ENCODE measurements around the gene ARID5B.
A peak's percentile ranks its signal among the peaks of the same experiment; 100 is the strongest.

Gene ARID5B

GRCh38 chr10:62007145-62007544 is 105.6 kb downstream of the ARID5B start:
- Histone ChIP-seq H2AFZ (ENCODE audit: insufficient read depth, low read length, poor library complexity) (no peak overlapping the region), H4K91ac (ENCODE audit: low read depth, low read length) (no peak overlapping the region), H3K18ac (ENCODE audit: low read length) (no peak overlapping the region), H3K23ac (ENCODE audit: low read length) (no peak overlapping the region), H3K36me3 (ENCODE audit: control insufficient read depth in 1 of 2, insufficient read depth in 2 of 2, low read length in 2 of 2) (no peaks in the 10 kb centered on the region), H2BK12ac (ENCODE audit: low read length) (no peak overlapping the region), H2BK5ac (ENCODE audit: low read depth, low read length, poor library complexity) (no peak overlapping the region), H3K27me3 (ENCODE audit: insufficient read depth, low read length) (no peaks in the 10 kb centered on the region), H3K79me2 (ENCODE audit: control insufficient read depth, insufficient read depth, low read length, poor library complexity) (no peaks in the 10 kb centered on the region), H4K8ac (ENCODE audit: low read depth, low read length) (no peak overlapping the region), H4K12ac (ENCODE audit: low read depth, low read length) (no peak overlapping the region), H2AK5ac (ENCODE audit: low read length) (no peak overlapping the region), H3K9ac (ENCODE audit: low read length) (no peak overlapping the region), H3K9me3 (ENCODE audit: insufficient read depth, low read depth, low read length) (no peaks in the 10 kb centered on the region), H2BK120ac (ENCODE audit: insufficient read depth, low read length, poor library complexity) (no peak overlapping the region), H3K27ac (ENCODE audit: low read depth, low read length) (no peak overlapping the region), H3K79me1 (ENCODE audit: low read length) (peaks cover 2% of the 10 kb centered on the region), H3K14ac (ENCODE audit: low read length) (no peak overlapping the region), H3K4me3 (ENCODE audit: low read depth, low read length) (no peak overlapping the region), H3K4me2 (ENCODE audit: low read length) (no peak overlapping the region), H3K4me1 (ENCODE audit: control insufficient read depth in 1 of 2, insufficient read depth in 2 of 2, low read length in 2 of 2) (peaks cover 3 to 6% of the 10 kb centered on the region in 2 experiments), H3K4ac (ENCODE audit: low read depth, low read length) (no peak overlapping the region)
- DNase-seq, result no peak
- WGBS (ENCODE audit: extremely low coverage, insufficient coverage, insufficient read length), result no CpG with 5 or more reads among the region's 2 CpGs

- Histone ChIP-seq H2AK5ac (ENCODE audit: low read length) (no peak overlapping the region), H2BK12ac (ENCODE audit: low read length) (no peak overlapping the region), H3K4me3 (ENCODE audit: low read depth, low read length) (no peak overlapping the region), H3K18ac (ENCODE audit: low read length) (no peak overlapping the region), H3K27ac (ENCODE audit: low read depth, low read length) (peak overlapping the region; percentile 18), H3K79me2 (ENCODE audit: control insufficient read depth, insufficient read depth, low read length, poor library complexity) (no peaks in the 10 kb centered on the region), H3K79me1 (ENCODE audit: low read length) (peaks cover 2% of the 10 kb centered on the region), H3K14ac (ENCODE audit: low read length) (no peak overlapping the region), H3K23ac (ENCODE audit: low read length) (no peak overlapping the region), H3K4me1 (ENCODE audit: control insufficient read depth in 1 of 2, insufficient read depth in 2 of 2, low read length in 2 of 2) (peaks cover 6% of the 10 kb centered on the region in 2 experiments), H3K9me3 (ENCODE audit: insufficient read depth, low read depth, low read length) (no peaks in the 10 kb centered on the region), H4K91ac (ENCODE audit: low read depth, low read length) (no peak overlapping the region), H3K36me3 (ENCODE audit: control insufficient read depth in 1 of 2, insufficient read depth in 2 of 2, low read length in 2 of 2) (no peaks in the 10 kb centered on the region), H2AFZ (ENCODE audit: insufficient read depth, low read length, poor library complexity) (no peak overlapping the region), H3K27me3 (ENCODE audit: insufficient read depth, low read length) (no peaks in the 10 kb centered on the region), H4K12ac (ENCODE audit: low read depth, low read length) (no peak overlapping the region), H3K4me2 (ENCODE audit: low read length) (no peak overlapping the region), H3K4ac (ENCODE audit: low read depth, low read length) (no peak overlapping the region), H2BK5ac (ENCODE audit: low read depth, low read length, poor library complexity) (no peak overlapping the region), H3K9ac (ENCODE audit: low read length) (no peak overlapping the region), H4K8ac (ENCODE audit: low read depth, low read length) (no peak overlapping the region), H2BK120ac (ENCODE audit: insufficient read depth, low read length, poor library complexity) (no peak overlapping the region)
- no peak for DNase-seq
- WGBS (ENCODE audit: extremely low coverage, insufficient coverage, insufficient read length), result 100% methylated on average over 1 of the region's 6 CpGs
Observed at GRCh38 chr10:62008196-62008595, 106.7 kb downstream of the ARID5B start.

GRCh38 chr10:62008946-62009345 is 107.4 kb downstream of the ARID5B start:
- Histone ChIP-seq H2AFZ (ENCODE audit: insufficient read depth, low read length, poor library complexity) (no peak overlapping the region), H3K79me2 (ENCODE audit: control insufficient read depth, insufficient read depth, low read length, poor library complexity) (no peaks in the 10 kb centered on the region), H4K12ac (ENCODE audit: low read depth, low read length) (no peak overlapping the region), H3K4ac (ENCODE audit: low read depth, low read length) (no peak overlapping the region), H3K9me3 (ENCODE audit: insufficient read depth, low read depth, low read length) (no peaks in the 10 kb centered on the region), H4K8ac (ENCODE audit: low read depth, low read length) (no peak overlapping the region), H4K91ac (ENCODE audit: low read depth, low read length) (no peak overlapping the region), H3K27me3 (ENCODE audit: insufficient read depth, low read length) (no peaks in the 10 kb centered on the region), H3K23ac (ENCODE audit: low read length) (no peak overlapping the region), H3K9ac (ENCODE audit: low read length) (no peak overlapping the region), H2AK5ac (ENCODE audit: low read length) (no peak overlapping the region), H3K4me3 (ENCODE audit: low read depth, low read length) (no peak overlapping the region), H3K79me1 (ENCODE audit: low read length) (peaks cover 2% of the 10 kb centered on the region), H3K4me2 (ENCODE audit: low read length) (no peak overlapping the region), H2BK120ac (ENCODE audit: insufficient read depth, low read length, poor library complexity) (no peak overlapping the region), H3K36me3 (ENCODE audit: control insufficient read depth in 1 of 2, insufficient read depth in 2 of 2, low read length in 2 of 2) (no peaks in the 10 kb centered on the region), H2BK12ac (ENCODE audit: low read length) (no peak overlapping the region), H2BK5ac (ENCODE audit: low read depth, low read length, poor library complexity) (no peak overlapping the region), H3K18ac (ENCODE audit: low read length) (no peak overlapping the region), H3K27ac (ENCODE audit: low read depth, low read length) (no peak overlapping the region), H3K14ac (ENCODE audit: low read length) (no peak overlapping the region), H3K4me1 (ENCODE audit: control insufficient read depth in 1 of 2, insufficient read depth in 2 of 2, low read length in 2 of 2) (peaks cover 6% of the 10 kb centered on the region in 2 experiments)
- WGBS (ENCODE audit: extremely low coverage, insufficient coverage, insufficient read length), result no CpG with 5 or more reads among the region's 2 CpGs
- DNase-seq, result no peak

- H2BK12ac ChIP-seq (ENCODE audit: low read length), result no peak overlapping the region
- H4K8ac ChIP-seq (ENCODE audit: low read depth, low read length), result no peak overlapping the region
- no CpG with 5 or more reads among the region's 5 CpGs for WGBS (ENCODE audit: extremely low coverage, insufficient coverage, insufficient read length)
- no peak overlapping the region for H2AFZ ChIP-seq (ENCODE audit: insufficient read depth, low read length, poor library complexity)
- H2BK120ac ChIP-seq (ENCODE audit: insufficient read depth, low read length, poor library complexity), result no peak overlapping the region
- no peak overlapping the region for H3K4me3 ChIP-seq (ENCODE audit: low read depth, low read length)
- H2AK5ac ChIP-seq (ENCODE audit: low read length), result no peak overlapping the region
- no peaks in the 10 kb centered on the region for H3K36me3 ChIP-seq (ENCODE audit: control insufficient read depth in 1 of 2, insufficient read depth in 2 of 2, low read length in 2 of 2)
- H3K27ac ChIP-seq (ENCODE audit: low read depth, low read length), result no peak overlapping the region
- no peak overlapping the region for H4K12ac ChIP-seq (ENCODE audit: low read depth, low read length)
- no peaks in the 10 kb centered on the region for H3K9me3 ChIP-seq (ENCODE audit: insufficient read depth, low read depth, low read length)
- no peak overlapping the region for H3K18ac ChIP-seq (ENCODE audit: low read length)
- H3K23ac ChIP-seq (ENCODE audit: low read length), result no peak overlapping the region
- H3K4me2 ChIP-seq (ENCODE audit: low read length), result no peak overlapping the region
- H4K91ac ChIP-seq (ENCODE audit: low read depth, low read length), result no peak overlapping the region
- DNase-seq, result no peak
- H3K4ac ChIP-seq (ENCODE audit: low read depth, low read length), result no peak overlapping the region
- H3K4me1 ChIP-seq (ENCODE audit: control insufficient read depth in 1 of 2, insufficient read depth in 2 of 2, low read length in 2 of 2), result peaks cover 6% of the 10 kb centered on the region in 2 experiments
- no peak overlapping the region for H3K9ac ChIP-seq (ENCODE audit: low read length)
- H2BK5ac ChIP-seq (ENCODE audit: low read depth, low read length, poor library complexity), result no peak overlapping the region
- H3K14ac ChIP-seq (ENCODE audit: low read length), result no peak overlapping the region
- no peaks in the 10 kb centered on the region for H3K27me3 ChIP-seq (ENCODE audit: insufficient read depth, low read length)
- H3K79me1 ChIP-seq (ENCODE audit: low read length), result peaks cover 2% of the 10 kb centered on the region
- H3K79me2 ChIP-seq (ENCODE audit: control insufficient read depth, insufficient read depth, low read length, poor library complexity), result no peaks in the 10 kb centered on the region
Observed at GRCh38 chr10:62010366-62010765, 108.9 kb downstream of the ARID5B start.
